ENCODE measurements around the gene PIK3IP1.

DNA sequence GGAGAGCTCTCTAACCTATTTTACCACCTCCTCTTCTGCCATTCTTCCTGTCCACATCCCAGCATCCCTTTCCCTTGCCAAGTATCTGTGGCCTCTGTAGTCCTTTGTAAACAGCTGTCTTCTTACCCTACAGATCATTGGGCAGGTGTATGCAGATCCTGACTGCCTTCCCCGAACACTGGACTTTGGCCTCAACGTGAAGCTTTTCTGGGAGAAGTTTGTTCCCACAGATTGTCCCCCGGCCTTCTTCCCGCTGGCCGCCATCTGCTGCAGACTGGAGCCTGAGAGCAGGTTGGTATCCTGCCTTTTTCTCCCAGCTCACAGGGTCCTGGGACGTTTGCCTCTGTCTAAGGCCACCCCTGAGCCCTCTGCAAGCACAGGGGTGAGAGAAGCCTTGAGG lies 17.3 kb downstream of the PIK3IP1 start:
- no peak for TF ChIP-seq TOX (CRISPR knock-in tag; IDR thresholded peaks at IDR 0.05; ENCODE audit: borderline replicate concordance)
- TF ChIP-seq CREB5 (CRISPR knock-in tag; IDR thresholded peaks at IDR 0.05; ENCODE audit: low read depth) = no peak
- no peak for TF ChIP-seq PPARA (CRISPR knock-in tag; IDR thresholded peaks at IDR 0.05; ENCODE audit: borderline replicate concordance)
- TF ChIP-seq BACH2 (CRISPR knock-in tag; IDR thresholded peaks at IDR 0.05; ENCODE audit: borderline replicate concordance) = no peak
- TF ChIP-seq CSDC2 (CRISPR knock-in tag; IDR thresholded peaks at IDR 0.05) = no peak
- TF ChIP-seq, protein P1, sequence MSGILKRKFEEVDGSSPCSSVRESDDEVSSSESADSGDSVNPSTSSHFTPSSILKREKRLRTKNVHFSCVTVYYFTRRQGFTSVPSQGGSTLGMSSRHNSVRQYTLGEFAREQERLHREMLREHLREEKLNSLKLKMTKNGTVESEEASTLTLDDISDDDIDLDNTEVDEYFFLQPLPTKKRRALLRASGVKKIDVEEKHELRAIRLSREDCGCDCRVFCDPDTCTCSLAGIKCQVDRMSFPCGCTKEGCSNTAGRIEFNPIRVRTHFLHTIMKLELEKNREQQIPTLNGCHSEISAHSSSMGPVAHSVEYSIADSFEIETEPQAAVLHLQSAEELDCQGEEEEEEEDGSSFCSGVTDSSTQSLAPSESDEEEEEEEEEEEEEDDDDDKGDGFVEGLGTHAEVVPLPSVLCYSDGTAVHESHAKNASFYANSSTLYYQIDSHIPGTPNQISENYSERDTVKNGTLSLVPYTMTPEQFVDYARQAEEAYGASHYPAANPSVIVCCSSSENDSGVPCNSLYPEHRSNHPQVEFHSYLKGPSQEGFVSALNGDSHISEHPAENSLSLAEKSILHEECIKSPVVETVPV (CRISPR knock-in tag; IDR thresholded peaks at IDR 0.05) = no peak
- TF ChIP-seq ZNF8 (CRISPR knock-in tag; IDR thresholded peaks at IDR 0.05) = no peak
- TF ChIP-seq ZFP3 (CRISPR knock-in tag; IDR thresholded peaks at IDR 0.05) = no peak
- no peak for TF ChIP-seq ARNTL (CRISPR knock-in tag; IDR thresholded peaks at IDR 0.05; ENCODE audit: borderline replicate concordance, low read depth)

Data from SK-N-SH treated with all-trans-retinoic acid at 6 μM for 48 hours (cell line).